ENCODE measurements around the gene C19orf25.

Gene C19orf25

DNA sequence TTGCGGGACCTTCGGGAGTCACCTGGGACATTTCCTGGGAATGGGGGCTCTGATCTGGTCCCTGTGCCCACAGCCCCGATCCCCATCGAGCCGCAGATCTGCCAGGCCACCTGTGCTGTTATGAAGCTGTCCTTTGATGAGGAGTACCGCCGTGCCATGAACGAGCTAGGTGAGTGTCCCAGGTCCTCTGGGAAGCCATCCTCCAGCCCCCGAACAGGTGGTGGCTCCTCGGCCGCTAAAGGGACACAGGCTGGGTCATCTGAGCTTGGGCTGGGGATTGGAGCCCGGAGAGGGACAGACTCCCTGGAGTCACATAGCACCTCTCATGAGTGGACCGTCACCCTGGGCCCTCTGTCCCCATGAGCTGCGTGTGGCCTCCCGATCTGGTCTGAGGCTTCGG is 21.1 kb downstream of the C19orf25 start:
- no peaks in the 10 kb centered on the region for H3K9me3 Mint-ChIP-seq
- peaks cover 7% of the 10 kb centered on the region for H3K4me1 Mint-ChIP-seq (ENCODE audit: low read depth)
- no peaks in the 10 kb centered on the region for H3K36me3 Mint-ChIP-seq (ENCODE audit: low read depth)
- no peak overlapping the region for H3K4me3 Mint-ChIP-seq
- peaks cover 41% of the 10 kb centered on the region for H3K27me3 Mint-ChIP-seq (ENCODE audit: low read depth)
- H3K27ac Mint-ChIP-seq = no peak overlapping the region

DNA sequence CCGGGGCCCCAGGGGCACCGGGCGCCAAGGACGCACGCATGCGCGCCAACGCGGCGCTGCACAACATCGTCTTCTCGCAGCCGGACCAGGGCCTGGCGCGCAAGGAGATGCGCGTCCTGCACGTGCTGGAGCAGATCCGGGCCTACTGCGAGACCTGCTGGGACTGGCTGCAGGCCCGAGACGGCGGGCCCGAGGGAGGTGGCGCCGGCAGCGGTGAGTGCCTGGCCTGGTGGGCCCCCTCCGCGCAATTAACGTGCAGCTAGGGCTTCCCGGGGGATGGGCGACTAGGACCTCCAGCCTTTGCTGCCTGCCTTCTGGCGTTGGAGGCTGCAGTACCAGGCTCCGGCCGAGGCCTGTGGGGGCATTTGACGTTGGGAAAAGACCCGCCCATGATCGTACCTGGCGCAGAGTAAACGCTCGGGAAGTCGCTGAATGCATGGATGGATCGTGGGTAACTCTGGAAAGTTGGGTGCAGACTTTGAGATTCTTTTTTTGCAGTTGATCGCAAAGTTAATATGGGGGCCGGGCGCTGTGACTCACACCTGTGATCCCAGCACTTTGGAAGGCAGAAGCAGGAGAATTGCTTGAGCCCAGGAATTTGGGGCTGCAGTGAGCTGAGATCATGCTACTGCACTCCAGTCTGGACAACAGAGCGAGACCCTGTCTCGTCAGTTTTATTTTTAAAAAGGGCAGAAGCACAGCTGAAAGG is 21.8 kb downstream of the C19orf25 start:
- Mint-ChIP-seq H3K27me3 (ENCODE audit: low read depth) (peaks cover 43% of the 10 kb centered on the region), H3K4me1 (ENCODE audit: low read depth) (peaks cover 7% of the 10 kb centered on the region), H3K36me3 (ENCODE audit: low read depth) (no peaks in the 10 kb centered on the region), H3K27ac (no peak overlapping the region), H3K9me3 (no peaks in the 10 kb centered on the region), H3K4me3 (no peak overlapping the region)

DNA sequence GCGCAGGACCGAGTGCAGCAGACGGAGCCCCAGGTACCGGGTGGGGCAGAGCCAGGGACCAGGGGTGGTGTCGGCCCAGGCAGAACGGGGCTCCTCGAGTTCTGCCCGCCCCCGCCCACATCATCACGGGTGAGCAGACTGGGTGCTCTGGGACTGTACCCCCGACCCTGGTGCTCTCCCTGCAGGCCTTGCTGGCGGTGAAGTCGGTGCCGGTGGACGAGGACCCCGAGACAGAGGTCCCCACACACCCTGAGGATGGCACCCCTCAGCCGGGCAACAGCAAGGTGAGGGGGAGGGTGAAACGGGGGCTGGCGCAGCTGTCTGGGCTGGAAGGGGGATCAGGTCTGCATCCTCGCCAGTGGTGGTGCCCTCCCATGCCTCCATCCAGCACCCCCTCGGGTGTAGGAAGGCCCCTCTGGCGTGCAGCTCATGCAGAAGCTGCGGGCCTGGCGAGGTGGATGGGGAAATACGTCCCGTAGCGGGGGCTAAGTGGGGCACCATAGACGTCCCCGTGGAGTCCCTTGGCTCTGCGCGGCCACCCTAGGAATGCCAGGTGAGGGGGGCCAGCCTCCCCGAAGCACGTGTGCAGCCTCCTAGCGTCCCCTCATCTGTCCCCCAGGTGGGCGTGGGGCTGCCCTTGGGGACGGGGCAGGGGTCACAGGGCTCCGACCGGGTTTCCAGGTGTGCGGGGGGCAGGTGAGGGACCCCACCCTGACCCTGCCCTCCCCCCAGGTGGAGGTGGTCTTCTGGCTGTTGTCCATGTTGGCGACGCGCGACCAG is 22.7 kb downstream of the C19orf25 start:
- Mint-ChIP-seq H3K36me3 (ENCODE audit: low read depth) (no peaks in the 10 kb centered on the region), H3K4me1 (ENCODE audit: low read depth) (peaks cover 7% of the 10 kb centered on the region), H3K27ac (no peak overlapping the region), H3K9me3 (no peaks in the 10 kb centered on the region), H3K27me3 (ENCODE audit: low read depth) (peaks cover 46% of the 10 kb centered on the region), H3K4me3 (no peak overlapping the region)

DNA sequence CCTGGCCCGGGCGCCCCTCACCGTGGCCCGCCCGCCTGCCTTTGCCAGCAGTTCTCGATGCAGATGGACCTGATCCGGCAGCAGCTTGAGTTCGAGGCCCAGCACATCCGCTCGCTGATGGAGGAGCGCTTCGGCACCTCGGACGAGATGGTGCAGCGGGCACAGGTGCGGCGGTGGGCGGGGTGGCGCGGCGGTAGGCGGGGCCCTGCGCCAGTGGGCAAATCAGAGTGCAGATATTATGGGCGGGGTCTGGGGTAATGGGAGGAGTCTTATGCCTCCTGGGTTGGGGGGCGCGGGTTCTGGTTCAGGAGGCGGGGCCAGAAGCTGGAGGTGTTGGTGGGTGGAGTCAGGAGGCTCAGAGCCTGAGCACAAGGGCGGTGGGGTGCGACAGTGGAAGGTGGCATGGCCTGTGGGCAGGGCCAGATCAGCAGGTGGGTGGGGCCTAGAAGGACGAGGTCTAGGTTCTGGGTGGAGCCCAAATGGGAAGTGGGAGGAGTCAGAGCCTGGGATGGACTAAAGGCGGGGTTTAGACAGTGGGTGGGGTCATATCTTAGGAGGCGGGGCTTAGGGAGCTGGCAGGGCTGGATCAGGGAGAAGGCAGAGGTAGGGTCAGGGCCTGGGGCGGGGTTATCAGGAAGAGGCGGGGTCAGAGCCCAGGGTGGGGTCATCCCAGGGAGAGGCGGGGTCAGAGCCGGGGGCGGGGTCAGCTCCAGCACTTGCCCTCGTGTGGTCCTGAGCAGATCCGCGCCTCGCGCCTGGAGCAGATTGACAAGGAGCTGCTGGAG is 23.5 kb downstream of the C19orf25 start:
- H3K27me3 Mint-ChIP-seq (ENCODE audit: low read depth) = peaks cover 54% of the 10 kb centered on the region
- H3K9me3 Mint-ChIP-seq = no peaks in the 10 kb centered on the region
- H3K4me1 Mint-ChIP-seq (ENCODE audit: low read depth) = peaks cover 7% of the 10 kb centered on the region
- H3K4me3 Mint-ChIP-seq = peak overlapping the region; percentile 25
- no peak overlapping the region for H3K27ac Mint-ChIP-seq
- H3K36me3 Mint-ChIP-seq (ENCODE audit: low read depth) = no peaks in the 10 kb centered on the region

DNA sequence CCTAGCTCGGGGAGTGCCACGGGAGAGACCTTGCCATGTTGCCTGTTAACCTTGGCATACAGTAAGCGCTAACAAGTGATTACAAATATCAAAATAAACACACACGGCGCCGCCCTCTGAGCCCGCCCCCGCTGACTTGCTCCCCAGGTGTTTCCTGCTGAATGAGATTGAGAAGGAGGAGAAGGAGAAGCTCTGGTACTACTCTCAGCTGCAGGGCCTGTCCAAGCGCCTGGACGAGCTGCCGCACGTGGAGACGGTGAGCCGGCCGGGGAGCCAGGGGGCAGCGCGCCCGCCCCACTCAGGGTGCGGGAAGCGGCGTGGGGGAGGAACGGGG is 24.0 kb downstream of the C19orf25 start:
- no peaks in the 10 kb centered on the region for H3K9me3 Mint-ChIP-seq
- H3K27me3 Mint-ChIP-seq (ENCODE audit: low read depth) = peaks cover 58% of the 10 kb centered on the region
- H3K4me1 Mint-ChIP-seq (ENCODE audit: low read depth) = peaks cover 7% of the 10 kb centered on the region
- no peaks in the 10 kb centered on the region for H3K36me3 Mint-ChIP-seq (ENCODE audit: low read depth)
- H3K4me3 Mint-ChIP-seq = no peak overlapping the region
- no peak overlapping the region for H3K27ac Mint-ChIP-seq

DNA sequence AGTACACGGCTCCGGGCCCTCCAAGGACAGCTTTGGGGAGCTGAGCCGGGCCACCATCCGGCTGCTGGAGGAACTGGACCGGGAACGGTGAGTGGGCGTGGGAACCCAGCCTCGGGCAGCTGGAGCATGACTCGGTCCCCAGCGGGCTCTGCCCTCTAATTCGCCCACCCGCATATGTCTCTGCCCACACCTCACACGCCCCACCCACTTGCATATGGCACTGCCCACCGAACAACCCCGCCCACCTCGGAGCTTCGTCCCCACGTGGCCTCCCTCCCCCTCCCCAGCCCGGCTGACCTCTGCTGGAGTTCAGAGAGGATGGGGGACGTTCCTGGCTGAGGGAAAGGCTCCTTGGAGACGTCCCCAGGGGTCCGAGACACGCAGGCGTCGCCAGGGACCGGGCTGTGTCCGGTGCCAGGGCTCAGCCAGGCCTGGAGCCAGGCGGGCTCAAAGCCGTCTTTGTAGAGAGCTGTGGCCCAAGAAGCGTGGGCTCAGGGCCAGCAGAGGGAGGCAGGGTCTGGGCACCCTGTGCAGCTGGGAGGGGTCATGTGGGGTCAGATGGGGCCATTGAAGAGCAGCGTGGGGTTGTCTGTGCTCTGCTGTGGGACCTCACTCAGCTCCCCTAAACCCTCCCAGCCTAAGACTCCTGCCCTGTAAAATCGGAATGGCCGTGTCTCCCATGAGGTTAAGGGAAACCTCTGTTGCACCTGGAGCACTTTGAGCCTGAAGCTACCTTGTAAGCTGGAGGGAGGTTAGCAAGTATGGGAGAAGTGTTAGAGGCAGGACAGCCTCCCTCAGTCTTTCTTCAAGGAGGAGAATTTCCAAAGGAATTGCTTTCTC is 25.3 kb downstream of the C19orf25 start:
- H3K9me3 Mint-ChIP-seq = no peaks in the 10 kb centered on the region
- H3K36me3 Mint-ChIP-seq (ENCODE audit: low read depth) = no peaks in the 10 kb centered on the region
- peaks cover 59% of the 10 kb centered on the region for H3K27me3 Mint-ChIP-seq (ENCODE audit: low read depth)
- H3K4me3 Mint-ChIP-seq = no peak overlapping the region
- H3K27ac Mint-ChIP-seq = no peak overlapping the region
- H3K4me1 Mint-ChIP-seq (ENCODE audit: low read depth) = peaks cover 9% of the 10 kb centered on the region

DNA sequence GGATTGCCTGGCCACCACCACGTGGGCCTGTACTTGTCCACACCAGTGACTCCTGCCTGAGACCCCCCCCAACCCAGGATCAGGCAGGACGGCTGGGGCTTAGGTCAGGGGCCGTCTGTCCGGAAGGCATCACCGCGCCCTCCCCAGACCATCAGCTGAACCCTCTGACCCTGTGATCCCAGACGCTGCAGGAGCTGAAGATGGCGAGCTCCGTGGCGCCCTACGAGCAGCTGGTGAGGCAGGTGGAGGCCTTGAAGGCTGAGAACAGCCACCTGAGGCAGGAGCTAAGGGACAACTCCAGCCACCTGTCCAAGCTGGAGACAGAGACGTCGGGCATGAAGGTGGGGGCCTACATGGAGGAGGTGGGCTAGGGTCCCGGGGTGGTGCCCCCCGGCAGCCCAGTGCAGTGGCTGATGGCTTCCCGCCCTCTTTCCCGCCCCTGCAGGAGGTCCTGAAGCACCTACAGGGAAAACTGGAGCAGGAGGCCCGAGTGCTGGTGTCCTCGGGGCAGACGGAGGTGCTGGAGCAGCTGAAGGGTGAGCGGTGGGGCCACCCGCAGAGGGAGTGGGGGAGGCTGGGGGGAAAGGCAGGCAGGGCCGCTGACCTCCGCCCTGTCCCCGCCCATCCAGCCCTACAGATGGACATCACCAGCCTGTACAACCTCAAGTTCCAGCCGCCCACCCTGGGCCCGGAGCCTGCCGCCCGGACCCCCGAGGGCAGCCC is 26.1 kb downstream of the C19orf25 start:
- no peak overlapping the region for H3K27ac Mint-ChIP-seq
- H3K27me3 Mint-ChIP-seq (ENCODE audit: low read depth) = peaks cover 61% of the 10 kb centered on the region
- no peak overlapping the region for H3K4me3 Mint-ChIP-seq
- H3K4me1 Mint-ChIP-seq (ENCODE audit: low read depth) = peaks cover 9% of the 10 kb centered on the region
- no peaks in the 10 kb centered on the region for H3K36me3 Mint-ChIP-seq (ENCODE audit: low read depth)
- H3K9me3 Mint-ChIP-seq = no peaks in the 10 kb centered on the region

DNA sequence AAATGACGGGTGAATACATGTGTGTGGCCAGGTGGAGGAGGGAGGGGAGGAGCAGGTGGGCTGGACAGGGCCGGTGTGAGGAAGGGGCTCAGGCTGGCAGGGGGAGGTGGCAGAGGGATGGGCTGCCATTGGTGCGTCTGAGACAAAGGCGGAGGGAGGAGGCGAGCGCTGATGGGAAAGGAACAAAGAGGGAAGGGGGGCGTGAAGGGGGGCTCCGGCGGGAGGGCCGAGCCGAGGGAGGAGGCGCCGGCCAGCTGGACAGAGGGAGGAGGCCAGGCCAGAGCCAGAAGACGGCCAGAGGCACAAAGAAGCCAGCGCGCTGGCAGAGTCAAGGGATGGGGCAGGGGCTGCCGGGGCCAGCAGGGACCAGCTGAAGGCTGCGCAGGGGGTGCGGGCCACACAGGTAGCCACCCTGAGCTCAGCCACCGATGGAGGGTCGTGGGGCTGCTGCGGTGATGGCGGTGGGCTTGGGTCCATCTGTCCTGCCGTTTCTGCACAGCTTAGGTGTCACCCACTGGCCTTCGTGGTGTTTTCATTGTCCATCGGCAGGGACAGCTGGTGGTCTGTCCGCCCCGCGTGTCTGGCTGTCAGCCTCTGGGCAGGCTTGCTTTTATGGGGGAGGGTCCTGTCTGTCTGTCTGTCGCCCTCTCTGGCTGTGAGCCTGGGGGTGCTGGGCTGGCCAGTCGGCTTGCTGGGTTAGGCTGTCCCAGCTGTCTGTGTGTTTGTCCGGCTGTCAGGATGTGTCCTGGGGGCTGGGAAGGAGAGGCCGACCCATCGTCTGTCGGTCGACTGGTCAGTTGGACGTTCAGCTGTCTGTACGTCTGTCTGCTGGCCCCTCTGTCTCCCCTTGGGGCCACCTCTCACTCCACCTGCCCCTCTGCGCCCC is 26.9 kb downstream of the C19orf25 start:
- Mint-ChIP-seq H3K4me3 (no peak overlapping the region), H3K27me3 (ENCODE audit: low read depth) (peaks cover 63% of the 10 kb centered on the region)

DNA sequence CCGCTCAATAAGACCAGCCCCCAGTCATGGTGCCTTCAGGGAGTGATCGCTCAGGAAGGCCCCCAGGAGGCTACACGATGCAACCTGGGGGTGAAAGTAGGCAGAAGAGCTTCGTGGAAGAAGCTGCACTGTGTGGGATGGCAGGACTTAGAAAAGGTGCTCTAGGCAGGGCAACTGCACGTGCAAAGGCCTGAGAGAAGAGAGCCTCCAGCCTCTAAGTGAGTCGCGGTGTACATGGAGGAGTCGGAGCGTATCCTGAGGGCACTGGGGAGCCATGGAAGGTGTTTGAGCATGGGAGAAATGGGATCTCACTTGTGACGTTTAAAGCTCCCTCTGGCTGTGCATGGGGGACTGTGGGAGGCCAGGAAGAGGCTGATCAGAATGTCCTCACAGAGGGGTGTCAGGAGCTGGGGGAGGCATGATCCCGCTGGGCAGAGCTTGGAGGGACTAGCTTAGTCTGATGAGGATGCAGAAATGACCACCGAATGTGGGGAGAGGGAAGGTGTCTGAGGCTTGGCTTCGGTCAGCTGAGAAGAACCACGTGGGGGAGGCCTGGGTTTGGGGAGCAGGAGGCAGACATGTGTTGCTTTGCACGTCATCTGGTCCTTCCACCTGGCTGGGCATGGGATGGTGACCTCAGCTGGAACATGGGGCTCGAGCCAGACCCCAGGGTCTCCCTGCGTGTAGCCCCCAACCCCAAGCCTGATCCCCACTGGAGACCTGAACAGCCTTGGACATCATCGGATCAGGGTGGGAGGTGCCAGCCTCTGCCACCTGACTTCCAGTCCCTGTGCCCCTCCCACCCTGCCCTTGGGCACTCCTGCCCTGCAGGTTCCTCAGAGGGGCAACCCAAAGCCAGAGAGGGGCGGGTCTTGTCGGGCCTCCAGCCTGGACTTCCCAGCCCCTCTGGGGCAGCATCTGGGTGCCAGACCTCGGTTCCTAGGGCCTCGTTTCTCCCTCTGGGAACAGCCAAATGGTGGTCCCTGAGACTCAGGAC is 28.0 kb downstream of the C19orf25 start:
- H3K9me3 Mint-ChIP-seq = no peaks in the 10 kb centered on the region
- peaks cover 65% of the 10 kb centered on the region for H3K27me3 Mint-ChIP-seq (ENCODE audit: low read depth)
- H3K4me1 Mint-ChIP-seq (ENCODE audit: low read depth) = peaks cover 9% of the 10 kb centered on the region
- no peak overlapping the region for H3K27ac Mint-ChIP-seq
- no peak overlapping the region for H3K4me3 Mint-ChIP-seq
- no peaks in the 10 kb centered on the region for H3K36me3 Mint-ChIP-seq (ENCODE audit: low read depth)

More for the DNA sequence above, 26.9 kb downstream of the C19orf25 start:
- Mint-ChIP-seq H3K9me3 (no peaks in the 10 kb centered on the region), H3K27ac (no peak overlapping the region), H3K4me1 (ENCODE audit: low read depth) (peaks cover 9% of the 10 kb centered on the region), H3K36me3 (ENCODE audit: low read depth) (no peaks in the 10 kb centered on the region)

DNA sequence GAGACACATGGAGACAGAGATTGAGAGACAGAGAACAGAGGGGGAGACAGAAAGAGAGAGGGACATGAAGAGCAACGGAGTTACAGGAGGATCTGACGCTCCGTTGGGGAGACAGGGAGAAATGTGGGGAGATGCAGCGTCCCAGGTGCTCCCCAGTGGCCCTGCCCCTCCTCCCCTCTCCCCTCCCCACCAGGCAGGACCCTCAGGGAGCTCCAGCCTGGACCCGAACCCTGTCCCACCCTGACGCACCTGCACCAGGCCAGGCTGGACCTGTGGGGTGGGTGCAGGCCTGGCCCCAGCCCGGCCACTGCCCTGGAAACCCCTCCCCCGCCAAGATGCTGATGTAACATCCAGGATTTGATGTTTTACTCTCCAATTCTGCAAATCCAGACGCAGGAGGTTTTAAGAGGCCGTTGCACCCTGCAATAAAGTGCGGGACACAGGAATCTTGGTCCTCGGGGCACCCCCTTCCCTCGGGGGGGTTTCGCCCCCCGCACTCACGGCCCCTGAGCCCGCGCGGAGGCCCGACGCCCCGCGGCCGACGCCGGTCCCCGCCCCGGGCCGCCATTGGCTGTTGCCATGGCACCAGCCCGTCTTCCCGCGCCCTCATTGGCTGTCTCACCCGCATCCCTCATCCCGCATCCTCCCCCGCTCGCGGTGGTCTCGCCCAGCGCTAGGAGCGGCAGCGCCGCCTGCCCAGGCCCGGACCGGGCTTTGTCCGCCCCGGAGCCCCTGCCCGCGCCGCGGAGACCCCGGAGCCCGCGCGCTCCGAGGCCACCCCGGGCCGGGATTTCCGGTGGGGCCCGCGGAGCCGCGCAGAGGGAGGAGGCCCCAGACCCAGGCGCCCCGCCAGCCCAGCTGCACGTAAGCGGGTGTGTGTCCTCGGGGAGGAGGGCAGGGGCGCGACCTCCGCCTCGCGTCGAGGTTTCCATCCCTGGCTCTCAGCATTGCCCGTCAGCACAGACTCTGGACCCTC is 29.3 kb downstream of the C19orf25 start, which contains the start of gene APC2:
Gene APC2 (plus strand): TSS at position 655 of the 976 bp plus-strand sequence. CDS start 2,881 bp downstream, outside the sequence.
- H3K4me3 Mint-ChIP-seq = no peak within 1 kb of the TSS
- H3K4me1 Mint-ChIP-seq (ENCODE audit: low read depth) = peaks cover 2% of the 10 kb centered on the region
- no peaks in the 10 kb centered on the region for H3K9me3 Mint-ChIP-seq
- no peak within 1 kb of the TSS for H3K27ac Mint-ChIP-seq
- H3K27me3 Mint-ChIP-seq (ENCODE audit: low read depth) = peaks cover 53% of the 10 kb centered on the region
- H3K36me3 Mint-ChIP-seq (ENCODE audit: low read depth) = no peaks in the 10 kb centered on the region

DNA sequence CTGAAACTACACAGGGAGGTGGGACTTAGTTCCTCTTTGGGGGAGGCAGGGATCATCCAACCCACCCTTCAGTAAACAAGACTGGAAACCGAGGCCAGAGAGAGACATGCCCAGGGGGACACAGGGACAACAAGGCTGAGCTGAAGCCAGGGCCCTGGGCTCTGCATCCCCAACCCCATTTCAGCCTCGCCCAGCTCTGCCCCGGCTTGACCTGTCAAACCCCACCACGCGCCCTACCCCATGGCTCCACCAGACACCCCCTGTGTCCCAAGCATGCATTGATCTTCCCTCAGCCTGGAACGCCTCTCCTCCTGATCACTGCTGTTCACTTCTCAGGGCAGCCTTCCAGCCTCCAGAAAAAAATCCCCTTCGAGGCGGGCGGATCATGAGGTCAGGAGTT is 31.1 kb downstream of the C19orf25 start:
- peak overlapping the region; percentile 11 for H3K4me3 Mint-ChIP-seq
- H3K27ac Mint-ChIP-seq = no peak overlapping the region
- H3K27me3 Mint-ChIP-seq (ENCODE audit: low read depth) = peaks cover 42% of the 10 kb centered on the region
- H3K4me1 Mint-ChIP-seq (ENCODE audit: low read depth) = peaks cover 2% of the 10 kb centered on the region
- H3K36me3 Mint-ChIP-seq (ENCODE audit: low read depth) = no peaks in the 10 kb centered on the region
- H3K9me3 Mint-ChIP-seq = no peaks in the 10 kb centered on the region
